HG03469 (cell line): ENCODE data around the gene BABAM2.
"Not testable (repeated sequence)": the region's sequence is repeated elsewhere in the genome, so short reads cannot be mapped to it uniquely, and the experiment has no call there.

Source experiments
- ATAC-seq: cut with Tn5 transposase; IDR thresholded peaks from one replicate; pipeline ENCODE4 v1.9.1; 2021; ENCODE audit warnings: mild to moderate bottlenecking, moderate library complexity, moderate number of reproducible peaks; ENCODE audit not compliant: unreplicated experiment

Gene BABAM2

GRCh38 chr2:28011322-28011737 lies 120.8 kb downstream of the BABAM2 start:
- ATAC-seq, result no peak

GRCh38 chr2:28018474-28018873 lies 127.9 kb downstream of the BABAM2 start:
- not testable (repeated sequence) for ATAC-seq

GRCh38 chr2:28019521-28019920 lies 129.0 kb downstream of the BABAM2 start:
- ATAC-seq, result not testable (repeated sequence)

GRCh38 chr2:28021898-28022297 lies 131.4 kb downstream of the BABAM2 start:
- no peak for ATAC-seq

GRCh38 chr2:28025123-28025522 lies 134.6 kb downstream of the BABAM2 start:
- ATAC-seq, result no peak

- not testable (repeated sequence) for ATAC-seq
These were observed 135.7 kb downstream of the BABAM2 start for GRCh38 chr2:28026230-28026629.

GRCh38 chr2:28028025-28028424 lies 137.5 kb downstream of the BABAM2 start:
- no peak for ATAC-seq

- ATAC-seq, result no peak
These were observed 140.1 kb downstream of the BABAM2 start for GRCh38 chr2:28030600-28030999.

- ATAC-seq, result no peak
These were observed 142.3 kb downstream of the BABAM2 start for GRCh38 chr2:28032816-28033215.

GRCh38 chr2:28034696-28035095 lies 144.2 kb downstream of the BABAM2 start:
- no peak for ATAC-seq

- ATAC-seq, result no peak
These were observed 144.7 kb downstream of the BABAM2 start for GRCh38 chr2:28035163-28035690.

GRCh38 chr2:28035816-28036215 lies 145.3 kb downstream of the BABAM2 start:
- no peak for ATAC-seq

GRCh38 chr2:28036307-28036706 lies 145.8 kb downstream of the BABAM2 start:
- no peak for ATAC-seq

GRCh38 chr2:28038722-28039121 lies 148.2 kb downstream of the BABAM2 start:
- no peak for ATAC-seq

GRCh38 chr2:28045676-28046351 lies 155.3 kb downstream of the BABAM2 start:
- ATAC-seq, result no peak

- ATAC-seq, result no peak
These were observed 156.4 kb downstream of the BABAM2 start for GRCh38 chr2:28046921-28047320.

GRCh38 chr2:28047681-28048080 lies 157.2 kb downstream of the BABAM2 start:
- no peak for ATAC-seq

- no peak for ATAC-seq
These were observed 157.8 kb downstream of the BABAM2 start for GRCh38 chr2:28048341-28048740.

GRCh38 chr2:28049416-28049815 lies 158.9 kb downstream of the BABAM2 start:
- ATAC-seq, result no peak

- ATAC-seq, result no peak
These were observed 159.4 kb downstream of the BABAM2 start for GRCh38 chr2:28049899-28050298.

- ATAC-seq, result no peak
These were observed 162.2 kb downstream of the BABAM2 start for GRCh38 chr2:28052691-28053090.

- ATAC-seq, result no peak
These were observed 163.1 kb downstream of the BABAM2 start for GRCh38 chr2:28053597-28053996.

GRCh38 chr2:28054916-28055315 lies 164.4 kb downstream of the BABAM2 start:
- ATAC-seq, result no peak
